HK-2 (cell line): ENCODE results near the gene PDE7B.

Source experiments
- DNase-seq: peaks from one replicate; pipeline ENCODE4 v3.0.0-alpha.2; 2018; ENCODE audit not compliant: unreplicated experiment

The PDE7B gene

GRCh38 chr6:135985471-135985870 lies 134.0 kb downstream of the PDE7B start:
- DNase-seq = no peak

GRCh38 chr6:135987226-135987625 lies 135.7 kb downstream of the PDE7B start:
- no peak for DNase-seq

GRCh38 chr6:135990439-135990838 lies 138.9 kb downstream of the PDE7B start:
- no peak for DNase-seq

- DNase-seq = no peak
Measured at GRCh38 chr6:135990855-135991464, 139.5 kb downstream of the PDE7B start.

- no peak for DNase-seq
Measured at GRCh38 chr6:135992739-135993138, 141.2 kb downstream of the PDE7B start.

GRCh38 chr6:135993361-135993760 lies 141.9 kb downstream of the PDE7B start:
- DNase-seq = no peak

- DNase-seq = no peak
Measured at GRCh38 chr6:135994857-135995544, 143.5 kb downstream of the PDE7B start.

GRCh38 chr6:135995545-135995898 lies 144.0 kb downstream of the PDE7B start:
- DNase-seq = no peak

GRCh38 chr6:135996668-135997067 lies 145.2 kb downstream of the PDE7B start:
- DNase-seq = no peak

GRCh38 chr6:135999393-135999792 lies 147.9 kb downstream of the PDE7B start:
- DNase-seq = no peak

- DNase-seq = no peak
Measured at GRCh38 chr6:136007345-136007744, 155.8 kb downstream of the PDE7B start.

GRCh38 chr6:136011475-136011874 lies 160.0 kb downstream of the PDE7B start:
- no peak for DNase-seq

- DNase-seq = no peak
Measured at GRCh38 chr6:136012198-136012887, 160.8 kb downstream of the PDE7B start.

GRCh38 chr6:136012943-136013342 lies 161.4 kb downstream of the PDE7B start:
- no peak for DNase-seq

- peak; percentile 28 for DNase-seq
Measured at GRCh38 chr6:136014454-136015437, 163.2 kb downstream of the PDE7B start.

- DNase-seq = no peak
Measured at GRCh38 chr6:136015531-136015930, 164.0 kb downstream of the PDE7B start.

GRCh38 chr6:136016228-136017225 lies 165.0 kb downstream of the PDE7B start:
- DNase-seq = no peak

- DNase-seq = no peak
Measured at GRCh38 chr6:136020691-136021090, 169.2 kb downstream of the PDE7B start.

- DNase-seq = no peak
Measured at GRCh38 chr6:136022224-136022874, 170.8 kb downstream of the PDE7B start.

- DNase-seq = no peak
Measured at GRCh38 chr6:136024711-136025110, 173.2 kb downstream of the PDE7B start.
